A673 (cell line): ENCODE measurements around the gene RHEB. TPM values are rescaled to one million over a fixed set of nuclear protein-coding genes. Genes with fewer than 3 reads are reported as not detected.

Experiments used
- BruUV-seq: library from RNA; stranded (reverse); fragments of 400-500 nt; replicated peaks from 2 replicates; lab custom pipeline; 2021; lab: Mats Ljungman, UMichigan
- CTCF ChIA-PET: fragments of 300-600 bp; sonication (Branson Sonifier 250); formaldehyde crosslinking; loops from one replicate; lab custom pipeline; 2022; ENCODE audit warnings: antibody characterized with exemption; lab: Charles Lee
- POLR2A ChIA-PET: fragments of 300-600 bp; sonication (Branson Sonifier 250); formaldehyde crosslinking; loops from one replicate; lab custom pipeline; 2022; ENCODE audit warnings: antibody characterized with exemption; ENCODE audit not compliant: low non-redundant PET; lab: Charles Lee
- DNase-seq: peaks from one replicate; pipeline ENCODE4 v3.0.0-alpha.2; 2015; ENCODE audit warnings: low spot score
- H3K27ac ChIP-seq: fragments of 200-600 bp; sonication (generic); 2 replicates; pipeline ENCODE4 v1.5.1; 2016; ENCODE audit warnings: mixed run types, low read depth, mild to moderate bottlenecking, mixed read lengths, antibody characterized with exemption, low read length; ENCODE audit not compliant: poor library complexity, severe bottlenecking
- H3K27me3 ChIP-seq: fragments of 200-600 bp; sonication (generic); replicated peaks from 2 replicates; pipeline ENCODE4 v1.6.1; 2017; ENCODE audit warnings: mixed run types, low read depth, mild to moderate bottlenecking, mixed read lengths, antibody characterized with exemption, low read length; ENCODE audit not compliant: insufficient read depth, poor library complexity
- H3K36me3 ChIP-seq: fragments of 200-600 bp; sonication (generic); 2 replicates; pipeline ENCODE4 v1.6.1; 2016; ENCODE audit warnings: mixed run types, mild to moderate bottlenecking, mixed read lengths, antibody characterized with exemption, low read length; ENCODE audit not compliant: insufficient read depth, poor library complexity, severe bottlenecking
- H3K4me1 ChIP-seq: fragments of 200-600 bp; sonication (generic); 2 replicates; pipeline ENCODE4 v1.6.1; 2017; ENCODE audit warnings: mixed run types, mild to moderate bottlenecking, mixed read lengths, antibody characterized with exemption, low read length; ENCODE audit not compliant: insufficient read depth, poor library complexity, severe bottlenecking
- H3K4me3 ChIP-seq: fragments of 200-600 bp; sonication (generic); 2 replicates; pipeline ENCODE4 v1.5.1; 2016; ENCODE audit warnings: low read depth, mixed run types, mild to moderate bottlenecking, mixed read lengths, low read length; ENCODE audit not compliant: poor library complexity, severe bottlenecking
- H3K9me3 ChIP-seq: fragments of 200-600 bp; sonication (generic); 2 replicates; pipeline ENCODE4 v1.6.1; 2016; ENCODE audit warnings: mixed run types, low read depth, mild to moderate bottlenecking, mixed read lengths, antibody characterized with exemption, low read length; ENCODE audit not compliant: poor library complexity, severe bottlenecking
- EZH2 ChIP-seq: fragments of 200-600 bp; sonication (generic); IDR thresholded peaks from 2 replicates; pipeline ENCODE4 v1.6.1; 2017; ENCODE audit warnings: borderline replicate concordance, low read depth, mild to moderate bottlenecking, mixed read lengths, antibody characterized with exemption, low read length; ENCODE audit not compliant: poor library complexity, severe bottlenecking
- intact Hi-C: fragments of 100-400 bp; cut with micrococcal nuclease; formaldehyde crosslinking; loops from one replicate; pipeline ENCODE4 v1.10.0; 2022; ENCODE audit not compliant: unreplicated experiment
- total RNA-seq: library from RNA; stranded (reverse); gene quantifications from 2 replicates; pipeline ENCODE4 v1.2.3, GENCODE V29; 2021
- TF ChIP-seq, protein P1 (sequence below): fragments of 300-800, 200-600 bp; sonication (generic); conservative IDR thresholded peaks from 2 replicates; pipeline ENCODE4 v1.5.1; 2017; ENCODE audit warnings: low read depth, mild to moderate bottlenecking, antibody characterized with exemption, low read length, moderate library complexity, mixed read lengths

Gene RHEB
- total RNA-seq, 1 experiment from 2014 or later: 136 TPM

DNA sequence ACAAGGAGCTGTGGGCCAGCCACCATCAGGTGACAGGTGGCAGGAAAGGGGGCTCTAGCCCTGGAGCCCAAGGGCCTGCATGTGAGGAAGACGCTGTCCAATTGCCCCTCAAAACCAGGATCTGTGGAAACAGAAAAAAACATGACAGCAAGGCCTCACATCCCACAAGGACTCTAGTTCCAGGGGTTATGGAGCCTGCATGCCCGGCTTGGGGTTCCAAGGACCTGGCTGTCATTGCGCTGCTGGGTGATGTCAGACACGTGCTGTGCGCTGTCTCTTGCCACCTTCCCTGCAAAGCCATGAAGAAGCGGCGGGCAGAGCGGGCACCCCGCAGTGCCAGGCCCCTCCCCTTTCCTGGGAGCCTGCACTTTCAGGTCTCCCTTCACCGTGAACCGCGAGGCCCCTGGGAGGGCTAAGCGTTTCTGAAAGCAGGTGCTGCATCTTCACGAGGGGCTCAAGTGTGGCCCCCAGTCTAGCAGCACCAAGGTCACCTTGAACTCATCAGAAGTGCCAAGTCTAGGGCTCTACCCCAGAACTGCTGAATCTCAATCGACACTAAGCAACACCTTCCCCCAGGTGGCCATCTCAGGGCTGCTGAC is 64.7 kb downstream of the RHEB start:
- BruUV-seq: no TSS peak
- POLR2A ChIA-PET: interaction anchor here (0.6 kb wide), 1 partner anchor 27 kb away, joined by 10 read pairs; no protein-coding TSS in a partner anchor
- no peak overlapping the region for H3K27ac ChIP-seq
- H3K9me3 ChIP-seq: no peaks in the 10 kb centered on the region
- H3K27me3 ChIP-seq: no peaks in the 10 kb centered on the region
- CTCF ChIA-PET: no interaction called here
- intact Hi-C loops: no loop called here
- H3K4me3 ChIP-seq: no peak overlapping the region
- no peak for DNase-seq
- no peaks in the 10 kb centered on the region for H3K4me1 ChIP-seq
- no peaks in the 10 kb centered on the region for H3K36me3 ChIP-seq
- TF ChIP-seq EZH2: no peak
- TF ChIP-seq, protein P1, sequence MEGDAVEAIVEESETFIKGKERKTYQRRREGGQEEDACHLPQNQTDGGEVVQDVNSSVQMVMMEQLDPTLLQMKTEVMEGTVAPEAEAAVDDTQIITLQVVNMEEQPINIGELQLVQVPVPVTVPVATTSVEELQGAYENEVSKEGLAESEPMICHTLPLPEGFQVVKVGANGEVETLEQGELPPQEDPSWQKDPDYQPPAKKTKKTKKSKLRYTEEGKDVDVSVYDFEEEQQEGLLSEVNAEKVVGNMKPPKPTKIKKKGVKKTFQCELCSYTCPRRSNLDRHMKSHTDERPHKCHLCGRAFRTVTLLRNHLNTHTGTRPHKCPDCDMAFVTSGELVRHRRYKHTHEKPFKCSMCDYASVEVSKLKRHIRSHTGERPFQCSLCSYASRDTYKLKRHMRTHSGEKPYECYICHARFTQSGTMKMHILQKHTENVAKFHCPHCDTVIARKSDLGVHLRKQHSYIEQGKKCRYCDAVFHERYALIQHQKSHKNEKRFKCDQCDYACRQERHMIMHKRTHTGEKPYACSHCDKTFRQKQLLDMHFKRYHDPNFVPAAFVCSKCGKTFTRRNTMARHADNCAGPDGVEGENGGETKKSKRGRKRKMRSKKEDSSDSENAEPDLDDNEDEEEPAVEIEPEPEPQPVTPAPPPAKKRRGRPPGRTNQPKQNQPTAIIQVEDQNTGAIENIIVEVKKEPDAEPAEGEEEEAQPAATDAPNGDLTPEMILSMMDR: no peak

DNA sequence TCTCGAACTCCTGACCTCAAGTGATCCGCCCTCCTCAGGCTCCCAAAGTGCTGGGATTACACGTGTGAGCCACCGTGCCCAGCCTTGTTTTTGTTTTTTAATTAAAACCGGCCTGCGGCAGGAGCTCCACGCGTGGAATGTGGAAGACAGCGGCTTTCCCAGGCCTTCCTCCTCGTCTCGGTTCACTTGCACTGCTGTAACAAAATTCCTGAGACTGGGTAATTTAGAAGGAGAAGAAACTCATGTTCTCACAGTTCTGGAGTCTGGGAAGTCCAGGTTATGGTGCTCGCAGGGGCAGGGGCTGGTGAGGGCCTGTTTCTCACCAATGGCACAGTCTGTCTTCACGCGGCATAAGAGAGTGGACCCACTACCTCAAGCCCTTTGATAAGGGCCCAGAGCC is 65.4 kb downstream of the RHEB start:
- Histone ChIP-seq H3K4me1 (no peaks in the 10 kb centered on the region), H3K27ac (no peak overlapping the region), H3K27me3 (no peaks in the 10 kb centered on the region), H3K4me3 (no peak overlapping the region), H3K9me3 (no peaks in the 10 kb centered on the region), H3K36me3 (no peaks in the 10 kb centered on the region)
- ChIA-PET POLR2A (interaction anchor here (0.6 kb wide), 1 partner anchor 26 kb away, joined by 10 read pairs; no protein-coding TSS in a partner anchor), CTCF (interaction anchor here (0.5 kb wide), 1 partner anchor 28 kb away, joined by 3 read pairs; no protein-coding TSS in a partner anchor)
- intact Hi-C loops: no loop called here
- no peak for DNase-seq
- TF ChIP-seq EZH2: no peak
- TF ChIP-seq, protein P1: no peak
- no TSS peak for BruUV-seq

DNA sequence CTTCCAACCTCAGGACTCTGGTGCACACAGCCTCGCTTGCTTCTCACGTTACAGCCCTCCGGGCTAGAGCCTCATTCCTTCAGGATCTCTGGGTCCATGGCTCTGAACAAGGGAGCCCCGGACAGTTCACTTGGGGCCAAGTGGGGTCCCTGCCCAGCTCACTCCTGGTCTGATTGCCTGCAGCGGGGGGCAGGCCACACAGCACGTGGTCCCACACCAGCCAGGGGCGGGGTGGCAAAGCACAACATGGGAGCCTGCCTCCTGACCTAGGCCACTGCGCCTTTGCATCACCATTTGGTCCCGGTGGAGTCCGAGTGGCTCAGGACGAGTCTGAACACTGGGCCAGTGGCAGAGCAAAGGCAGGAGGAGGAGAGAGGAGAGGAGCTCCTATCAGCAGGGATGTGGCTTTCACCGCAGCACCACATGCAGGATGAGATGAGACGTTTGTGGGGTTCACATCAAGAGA is 66.3 kb downstream of the RHEB start:
- Histone ChIP-seq H3K27me3 (no peaks in the 10 kb centered on the region), H3K36me3 (no peaks in the 10 kb centered on the region), H3K4me1 (no peaks in the 10 kb centered on the region), H3K27ac (no peak overlapping the region), H3K9me3 (no peaks in the 10 kb centered on the region), H3K4me3 (no peak overlapping the region)
- POLR2A ChIA-PET: no interaction called here
- DNase-seq: no peak
- TF ChIP-seq EZH2: no peak
- TF ChIP-seq, protein P1: no peak
- intact Hi-C loops: no loop called here
- no TSS peak for BruUV-seq
- CTCF ChIA-PET: no interaction called here
